ENCODE results near the gene LRP1. TPM values are rescaled to one million over a fixed set of nuclear protein-coding genes. Genes with fewer than 3 reads are reported as not detected.

LRP1 gene
- total RNA-seq, 1 donor from 2014 or later, result 0.95 TPM

GRCh38 chr12:57088354-57089270 is 39.7 kb upstream of the LRP1 start, which contains the start of gene NAB2:
Gene NAB2 (plus strand): TSS chr12:57089114. CDS start chr12:57089272, 158 bp downstream.
- Mint-ChIP-seq H3K4me3 (peak within 1 kb of the TSS; percentile 91), H3K4me1 (peaks cover 55% of the 10 kb centered on the region), H3K9me3 (no peaks in the 10 kb centered on the region), H3K36me3 (ENCODE audit: low read depth) (peaks cover 30% of the 10 kb centered on the region), H3K27me3 (no peaks in the 10 kb centered on the region), H3K27ac (peak within 1 kb of the TSS; percentile 96)
- intact Hi-C loops (cut with micrococcal nuclease), result loop anchor here (1.0 to 5.0 kb wide), 4 partner anchors 24 to 971 kb away; partner anchors contain the start of genes PRIM1, PTGES3, RPL41 and ZC3H10
- peak; percentile 89 for DNase-seq
- ChIA-PET POLR2A (interaction anchor here (0.6 to 16.5 kb wide), 12 partner anchors 14 to 991 kb away, joined by 3 to 692 read pairs (median 3); partner anchors contain the start of genes NEMP1 and STAT6), CTCF (interaction anchor here (3.0 to 10.6 kb wide), 2 partner anchors 18 to 23 kb away, joined by 22 to 102 read pairs; partner anchors contain the start of gene STAT6)
- ATAC-seq (ENCODE audit: low read depth), result peak; percentile 66
- no peak for TF ChIP-seq CTCF (IDR thresholded peaks at IDR 0.05)

GRCh38 chr12:57089271-57090245 is 38.7 kb upstream of the LRP1 start:
- intact Hi-C loops (cut with micrococcal nuclease), result loop anchor here (5.0 kb wide), 2 partner anchors 402 to 972 kb away; partner anchors contain the start of genes PTGES3, RPL41 and ZC3H10
- H3K9me3 Mint-ChIP-seq, result no peaks in the 10 kb centered on the region
- peaks cover 35% of the 10 kb centered on the region for H3K36me3 Mint-ChIP-seq (ENCODE audit: low read depth)
- peak overlapping the region; percentile 85 for H3K27ac Mint-ChIP-seq
- DNase-seq (peak; percentile 59), ATAC-seq (ENCODE audit: low read depth) (no peak)
- H3K4me3 Mint-ChIP-seq, result peak overlapping the region; percentile 91
- no peaks in the 10 kb centered on the region for H3K27me3 Mint-ChIP-seq
- POLR2A ChIA-PET, result interaction anchor here (0.6 to 16.5 kb wide), 8 partner anchors 15 to 992 kb away, joined by 3 to 692 read pairs (median 5); partner anchors contain the start of genes NEMP1 and STAT6
- CTCF ChIA-PET, result interaction anchor here (2.0 to 10.6 kb wide), 2 partner anchors 19 to 22 kb away, joined by 11 to 102 read pairs; partner anchors contain the start of gene STAT6
- no peak for TF ChIP-seq CTCF (IDR thresholded peaks at IDR 0.05)
- peaks cover 64% of the 10 kb centered on the region for H3K4me1 Mint-ChIP-seq

GRCh38 chr12:57090490-57090889 is 37.8 kb upstream of the LRP1 start:
- H3K27ac Mint-ChIP-seq, result peak overlapping the region; percentile 19
- peaks cover 72% of the 10 kb centered on the region for H3K4me1 Mint-ChIP-seq
- no peak for TF ChIP-seq CTCF (IDR thresholded peaks at IDR 0.05)
- H3K9me3 Mint-ChIP-seq, result no peaks in the 10 kb centered on the region
- no peak for DNase-seq
- intact Hi-C loops (cut with micrococcal nuclease), result no loop called here
- ATAC-seq (ENCODE audit: low read depth), result no peak
- POLR2A ChIA-PET, result interaction anchor here (0.6 to 16.5 kb wide), 4 partner anchors 14 to 364 kb away, joined by 3 to 692 read pairs (median 172); partner anchors contain the start of genes NEMP1 and STAT6
- peak overlapping the region; percentile 67 for H3K4me3 Mint-ChIP-seq
- H3K36me3 Mint-ChIP-seq (ENCODE audit: low read depth), result peaks cover 44% of the 10 kb centered on the region
- H3K27me3 Mint-ChIP-seq, result no peaks in the 10 kb centered on the region
- CTCF ChIA-PET, result interaction anchor here (2.0 to 10.6 kb wide), 2 partner anchors 20 to 21 kb away, joined by 11 to 102 read pairs; partner anchors contain the start of gene STAT6

- ATAC-seq (ENCODE audit: low read depth), result no peak
- Mint-ChIP-seq H3K27me3 (no peaks in the 10 kb centered on the region), H3K4me1 (peaks cover 72% of the 10 kb centered on the region), H3K27ac (peak overlapping the region; percentile 19), H3K9me3 (no peaks in the 10 kb centered on the region), H3K36me3 (ENCODE audit: low read depth) (peaks cover 49% of the 10 kb centered on the region), H3K4me3 (peak overlapping the region; percentile 67)
- no peak for TF ChIP-seq CTCF (IDR thresholded peaks at IDR 0.05)
- intact Hi-C loops (cut with micrococcal nuclease), result no loop called here
- POLR2A ChIA-PET, result interaction anchor here (16.5 kb wide), 2 partner anchors 13 to 17 kb away, joined by 337 to 692 read pairs; partner anchors contain the start of genes NEMP1 and STAT6
- CTCF ChIA-PET, result interaction anchor here (0.7 to 10.6 kb wide), 3 partner anchors 21 to 33 kb away, joined by 3 to 102 read pairs (median 11); partner anchors contain the start of gene STAT6
- DNase-seq, result no peak
These were observed 37.2 kb upstream of the LRP1 start for GRCh38 chr12:57090924-57091637.
